Muscle of leg (tissue), 11 donors: Measurements from ENCODE around the gene CFAP54. TPM values are rescaled to one million over a fixed set of nuclear protein-coding genes. Genes with fewer than 3 reads are reported as not detected.
"Not testable (repeated sequence)": the region's sequence is repeated elsewhere in the genome, so short reads cannot be mapped to it uniquely, and the experiment has no call there.

Source experiments
- DNase-seq: peaks from one replicate; pipeline ENCODE4 v3.0.0; 2013
- H3K27ac ChIP-seq: one replicate; pipeline ENCODE4 v1.5.1; 2013; ENCODE audit warnings: mild to moderate bottlenecking, low read length, control low read depth
- H3K27me3 ChIP-seq: one replicate; pipeline ENCODE4 v1.6.1; 2013; ENCODE audit warnings: low read length; ENCODE audit not compliant: control insufficient read depth, insufficient read depth
- H3K36me3 ChIP-seq: one replicate; pipeline ENCODE4 v1.6.1; 2013; ENCODE audit warnings: low read length; ENCODE audit not compliant: control insufficient read depth, insufficient read depth
- H3K4me1 ChIP-seq: one replicate; pipeline ENCODE4 v1.6.1; 2013; ENCODE audit warnings: low read length; ENCODE audit not compliant: control insufficient read depth, insufficient read depth
- H3K4me3 ChIP-seq: one replicate; pipeline ENCODE4 v1.5.1; 2013; ENCODE audit warnings: low read length, control low read depth
- H3K9me3 ChIP-seq: replicated peaks from 2 replicates; pipeline ENCODE4 v1.6.1; 2013; ENCODE audit warnings: low read depth, low read length; ENCODE audit not compliant: control insufficient read depth
- WGBS: methylation state at CpG from one replicate; pipeline ENCODE4 v1.1.5; 2013; ENCODE audit warnings: missing lambda C conversion rate; ENCODE audit not compliant: insufficient coverage; 5-methylcytosine and 5-hydroxymethylcytosine counted together
- polyA plus RNA-seq, 8 donors: library from polyadenylated mRNA; unstranded; fragments of 120-200 nt; gene quantifications; one replicate each; pipeline versions ENCODE4 v1.2.1 to v1.2.3, GENCODE V29; 2013; ENCODE audit warnings: inconsistent platforms in 1 of 8, low replicate concordance in 1 of 8; ENCODE audit not compliant: insufficient read length in 8 of 8, insufficient read depth in 1 of 8
- total RNA-seq: library from RNA; stranded (reverse); fragments of 120-200 nt; gene quantifications from one replicate; pipeline ENCODE4 v1.2.4, GENCODE V29; 2013

CFAP54 gene
- total and polyA plus RNA-seq, 9 donors, result 0.15 to 0.71 (median 0.35) TPM

- DNase-seq, result peak; percentile 70
- Histone ChIP-seq H3K36me3 (no peaks in the 10 kb centered on the region), H3K4me3 (peak overlapping the region; percentile 3), H3K27me3 (no peaks in the 10 kb centered on the region), H3K27ac (peak overlapping the region; percentile 13), H3K9me3 (no peaks in the 10 kb centered on the region), H3K4me1 (no peaks in the 10 kb centered on the region)
- WGBS, result 53% methylated on average over 3 of the region's 5 CpGs
These were observed 230.4 kb downstream of the CFAP54 start for GRCh38 chr12:96719660-96720362.

- Histone ChIP-seq H3K4me3 (peak overlapping the region; percentile 3), H3K27ac (peak overlapping the region; percentile 13), H3K36me3 (no peaks in the 10 kb centered on the region), H3K4me1 (no peaks in the 10 kb centered on the region), H3K27me3 (no peaks in the 10 kb centered on the region), H3K9me3 (no peaks in the 10 kb centered on the region)
- no peak for DNase-seq
- WGBS, result 60% methylated on average over 1 of the region's 9 CpGs
These were observed 231.0 kb downstream of the CFAP54 start for GRCh38 chr12:96720363-96720705.

- H3K9me3 ChIP-seq, H3K27ac ChIP-seq, H3K27me3 ChIP-seq, DNase-seq, H3K4me1 ChIP-seq, H3K36me3 ChIP-seq, H3K4me3 ChIP-seq: not testable (repeated sequence)
- 85% methylated on average over 8 of the region's 23 CpGs for WGBS
These were observed 240.1 kb downstream of the CFAP54 start for GRCh38 chr12:96729466-96729865.

GRCh38 chr12:96729886-96730285 is 240.5 kb downstream of the CFAP54 start:
- Histone ChIP-seq H3K4me1 (no peaks in the 10 kb centered on the region), H3K4me3 (no peak overlapping the region), H3K9me3 (no peaks in the 10 kb centered on the region), H3K36me3 (no peaks in the 10 kb centered on the region), H3K27ac (no peak overlapping the region), H3K27me3 (no peaks in the 10 kb centered on the region)
- WGBS, result no CpG with 5 or more reads among the region's 2 CpGs
- DNase-seq, result no peak

GRCh38 chr12:96743606-96744005 is 254.2 kb downstream of the CFAP54 start:
- no CpG with 5 or more reads among the region's 4 CpGs for WGBS
- no peaks in the 10 kb centered on the region for H3K27me3 ChIP-seq

GRCh38 chr12:96749999-96750398 is 260.6 kb downstream of the CFAP54 start:
- Histone ChIP-seq H3K27ac (no peak overlapping the region), H3K4me3 (no peak overlapping the region), H3K36me3 (no peaks in the 10 kb centered on the region), H3K27me3 (no peaks in the 10 kb centered on the region), H3K4me1 (no peaks in the 10 kb centered on the region), H3K9me3 (no peaks in the 10 kb centered on the region)
- no CpG with 5 or more reads among the region's 1 CpG for WGBS
- DNase-seq, result no peak

More at GRCh38 chr12:96743606-96744005, 254.2 kb downstream of the CFAP54 start:
- H3K36me3 ChIP-seq, result no peaks in the 10 kb centered on the region
- H3K9me3 ChIP-seq, result no peaks in the 10 kb centered on the region
- no peaks in the 10 kb centered on the region for H3K4me1 ChIP-seq
- peak; percentile 35 for DNase-seq
- no peak overlapping the region for H3K27ac ChIP-seq
- no peak overlapping the region for H3K4me3 ChIP-seq

- H3K4me1 ChIP-seq, result no peaks in the 10 kb centered on the region
- no peak for DNase-seq
- no CpG with 5 or more reads among the region's 4 CpGs for WGBS
- no peaks in the 10 kb centered on the region for H3K27me3 ChIP-seq
- no peak overlapping the region for H3K4me3 ChIP-seq
- H3K36me3 ChIP-seq, result no peaks in the 10 kb centered on the region
- no peak overlapping the region for H3K27ac ChIP-seq
- H3K9me3 ChIP-seq, result no peaks in the 10 kb centered on the region
These were observed 262.2 kb downstream of the CFAP54 start for GRCh38 chr12:96751626-96752025.

- Histone ChIP-seq H3K4me3 (no peak overlapping the region), H3K9me3 (no peaks in the 10 kb centered on the region), H3K36me3 (no peaks in the 10 kb centered on the region), H3K27me3 (no peaks in the 10 kb centered on the region), H3K27ac (no peak overlapping the region), H3K4me1 (no peaks in the 10 kb centered on the region)
- no peak for DNase-seq
- WGBS, result no CpG with 5 or more reads among the region's 2 CpGs
These were observed 262.8 kb downstream of the CFAP54 start for GRCh38 chr12:96752211-96752610.

- Histone ChIP-seq H3K4me3 (no peak overlapping the region), H3K36me3 (no peaks in the 10 kb centered on the region), H3K4me1 (no peaks in the 10 kb centered on the region), H3K9me3 (no peaks in the 10 kb centered on the region), H3K27me3 (no peaks in the 10 kb centered on the region), H3K27ac (no peak overlapping the region)
- no peak for DNase-seq
- 40% methylated on average over 1 of the region's 3 CpGs for WGBS
These were observed 276.9 kb downstream of the CFAP54 start for GRCh38 chr12:96766232-96766631.

- WGBS, result 44% methylated on average over 1 of the region's 7 CpGs
- Histone ChIP-seq H3K4me3 (no peak overlapping the region), H3K27me3 (no peaks in the 10 kb centered on the region), H3K9me3 (no peaks in the 10 kb centered on the region), H3K36me3 (no peaks in the 10 kb centered on the region), H3K27ac (no peak overlapping the region), H3K4me1 (no peaks in the 10 kb centered on the region)
- DNase-seq, result no peak
These were observed 280.0 kb downstream of the CFAP54 start for GRCh38 chr12:96769400-96769799.
